ENCODE results near the gene WDR35.

WDR35 gene

GRCh38 chr2:19879120-19879519, 110.8 kb downstream of the WDR35 start:
- no peak for TF ChIP-seq CTCF (IDR thresholded peaks at IDR 0.05; ENCODE audit: unreplicated experiment in 3 of 3)
- no peaks in the 10 kb centered on the region for H3K9me3 Mint-ChIP-seq
- H3K27ac Mint-ChIP-seq = no peak overlapping the region
- no peak overlapping the region for H3K4me3 Mint-ChIP-seq
- H3K36me3 Mint-ChIP-seq (ENCODE audit: low read depth) = peaks cover 2% of the 10 kb centered on the region
- peaks cover 4% of the 10 kb centered on the region for H3K27me3 Mint-ChIP-seq (ENCODE audit: low read depth)
- no peaks in the 10 kb centered on the region for H3K4me1 Mint-ChIP-seq

GRCh38 chr2:19878268-19879046, 111.4 kb downstream of the WDR35 start:
- no peak for TF ChIP-seq CTCF (IDR thresholded peaks at IDR 0.05; ENCODE audit: unreplicated experiment in 3 of 3)
- H3K36me3 Mint-ChIP-seq (ENCODE audit: low read depth) = peaks cover 3% of the 10 kb centered on the region
- no peaks in the 10 kb centered on the region for H3K27me3 Mint-ChIP-seq (ENCODE audit: low read depth)
- H3K4me3 Mint-ChIP-seq = no peak overlapping the region
- no peaks in the 10 kb centered on the region for H3K4me1 Mint-ChIP-seq
- H3K9me3 Mint-ChIP-seq = no peaks in the 10 kb centered on the region
- H3K27ac Mint-ChIP-seq = no peak overlapping the region

GRCh38 chr2:19876751-19877150, 113.2 kb downstream of the WDR35 start:
- H3K27me3 Mint-ChIP-seq (ENCODE audit: low read depth) = no peaks in the 10 kb centered on the region
- no peaks in the 10 kb centered on the region for H3K4me1 Mint-ChIP-seq
- no peak for TF ChIP-seq CTCF (IDR thresholded peaks at IDR 0.05; ENCODE audit: unreplicated experiment in 3 of 3)
- no peak overlapping the region for H3K4me3 Mint-ChIP-seq
- no peaks in the 10 kb centered on the region for H3K9me3 Mint-ChIP-seq
- no peak overlapping the region for H3K27ac Mint-ChIP-seq
- H3K36me3 Mint-ChIP-seq (ENCODE audit: low read depth) = peaks cover 3% of the 10 kb centered on the region

- Mint-ChIP-seq H3K9me3 (no peaks in the 10 kb centered on the region), H3K27me3 (ENCODE audit: low read depth) (no peaks in the 10 kb centered on the region), H3K4me1 (no peaks in the 10 kb centered on the region), H3K36me3 (ENCODE audit: low read depth) (peaks cover 7% of the 10 kb centered on the region), H3K4me3 (no peak overlapping the region), H3K27ac (no peak overlapping the region)
- no peak for TF ChIP-seq CTCF (IDR thresholded peaks at IDR 0.05; ENCODE audit: unreplicated experiment in 3 of 3)
These were observed 114.6 kb downstream of the WDR35 start for GRCh38 chr2:19875280-19875679.

- Mint-ChIP-seq H3K36me3 (ENCODE audit: low read depth) (peaks cover 7% of the 10 kb centered on the region), H3K27me3 (ENCODE audit: low read depth) (peaks cover 2% of the 10 kb centered on the region), H3K27ac (no peak overlapping the region), H3K4me1 (peaks cover 2% of the 10 kb centered on the region), H3K9me3 (no peaks in the 10 kb centered on the region), H3K4me3 (no peak overlapping the region)
- no peak for TF ChIP-seq CTCF (IDR thresholded peaks at IDR 0.05; ENCODE audit: unreplicated experiment in 3 of 3)
These were observed 115.2 kb downstream of the WDR35 start for GRCh38 chr2:19874726-19875125.

GRCh38 chr2:19873014-19873413, 116.9 kb downstream of the WDR35 start:
- H3K27ac Mint-ChIP-seq = no peak overlapping the region
- H3K4me1 Mint-ChIP-seq = peaks cover 12% of the 10 kb centered on the region
- no peaks in the 10 kb centered on the region for H3K9me3 Mint-ChIP-seq
- no peak for TF ChIP-seq CTCF (IDR thresholded peaks at IDR 0.05; ENCODE audit: unreplicated experiment in 3 of 3)
- no peak overlapping the region for H3K4me3 Mint-ChIP-seq
- peaks cover 7% of the 10 kb centered on the region for H3K36me3 Mint-ChIP-seq (ENCODE audit: low read depth)
- peaks cover 11% of the 10 kb centered on the region for H3K27me3 Mint-ChIP-seq (ENCODE audit: low read depth)

Data from nephron (organoid).